ENCODE data around the gene FPGS.

The FPGS gene

GRCh38 chr9:127788337-127789011, 14.2 kb upstream of the FPGS start:
- DNase-seq, result no peak

DNA sequence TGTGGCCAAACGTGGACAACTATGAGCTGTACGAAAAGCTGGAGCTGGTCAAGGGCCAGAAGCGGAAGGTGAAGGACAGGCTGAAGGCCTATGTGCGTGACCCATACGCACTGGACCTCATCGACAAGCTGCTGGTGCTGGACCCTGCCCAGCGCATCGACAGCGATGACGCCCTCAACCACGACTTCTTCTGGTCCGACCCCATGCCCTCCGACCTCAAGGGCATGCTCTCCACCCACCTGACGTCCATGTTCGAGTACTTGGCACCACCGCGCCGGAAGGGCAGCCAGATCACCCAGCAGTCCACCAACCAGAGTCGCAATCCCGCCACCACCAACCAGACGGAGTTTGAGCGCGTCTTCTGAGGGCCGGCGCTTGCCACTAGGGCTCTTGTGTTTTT, 13.5 kb upstream of the FPGS start:
- DNase-seq, result no peak

- DNase-seq, result no peak
These were observed 12.4 kb upstream of the FPGS start for GRCh38 chr9:127790094-127790855.

DNA sequence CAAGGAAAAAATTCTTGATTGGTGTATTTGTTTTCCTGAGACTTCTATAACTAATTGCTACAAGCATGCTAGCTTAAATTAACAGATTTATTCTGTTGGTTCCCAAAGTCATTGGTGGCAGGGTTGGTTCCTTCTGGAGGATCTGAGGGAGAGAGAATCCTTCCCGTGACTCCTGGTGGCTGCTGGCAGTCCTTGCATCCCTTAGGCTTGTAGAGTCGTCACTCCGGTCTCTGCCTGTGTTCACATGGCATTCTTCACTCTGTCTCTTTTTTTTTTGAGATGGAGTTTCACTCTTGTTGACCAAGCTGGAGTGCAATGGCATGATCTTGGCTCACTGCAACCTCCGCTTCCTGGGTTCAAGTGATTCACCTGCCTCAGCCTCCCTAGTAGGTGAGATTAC, 11.6 kb upstream of the FPGS start:
- no peak for DNase-seq

GRCh38 chr9:127792417-127793031, 10.2 kb upstream of the FPGS start:
- DNase-seq, result no peak

DNA sequence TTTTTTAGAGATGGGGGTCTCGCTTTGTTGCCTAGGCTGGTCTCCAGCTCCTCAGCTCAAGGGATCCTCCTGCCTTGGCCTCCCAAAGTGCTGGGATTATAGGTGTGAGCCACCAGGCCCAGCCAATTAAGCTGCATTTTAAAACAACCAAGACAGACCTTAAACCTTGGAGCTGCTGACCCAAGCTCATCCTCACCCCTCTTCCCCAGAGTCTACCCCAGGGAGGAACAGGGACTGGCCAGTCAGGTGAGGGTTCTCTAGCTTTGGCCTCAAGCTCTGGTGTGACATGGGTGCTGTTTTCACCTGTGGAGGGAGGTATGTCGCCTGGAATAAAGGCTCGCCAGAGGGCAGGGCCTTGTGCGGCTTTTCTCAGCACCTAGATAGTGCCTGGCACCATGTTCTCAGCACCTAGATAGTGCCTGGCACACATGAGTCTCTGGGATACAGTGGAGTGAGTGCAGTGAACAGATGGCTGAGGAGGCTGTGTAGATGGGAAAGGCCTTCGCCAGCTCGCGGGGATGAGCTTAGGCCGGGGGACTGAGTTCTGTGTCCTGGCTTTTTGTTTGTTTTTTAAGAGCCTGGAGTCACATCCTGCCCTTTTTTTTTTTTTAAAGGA, 9.5 kb upstream of the FPGS start:
- DNase-seq, result no peak

DNA sequence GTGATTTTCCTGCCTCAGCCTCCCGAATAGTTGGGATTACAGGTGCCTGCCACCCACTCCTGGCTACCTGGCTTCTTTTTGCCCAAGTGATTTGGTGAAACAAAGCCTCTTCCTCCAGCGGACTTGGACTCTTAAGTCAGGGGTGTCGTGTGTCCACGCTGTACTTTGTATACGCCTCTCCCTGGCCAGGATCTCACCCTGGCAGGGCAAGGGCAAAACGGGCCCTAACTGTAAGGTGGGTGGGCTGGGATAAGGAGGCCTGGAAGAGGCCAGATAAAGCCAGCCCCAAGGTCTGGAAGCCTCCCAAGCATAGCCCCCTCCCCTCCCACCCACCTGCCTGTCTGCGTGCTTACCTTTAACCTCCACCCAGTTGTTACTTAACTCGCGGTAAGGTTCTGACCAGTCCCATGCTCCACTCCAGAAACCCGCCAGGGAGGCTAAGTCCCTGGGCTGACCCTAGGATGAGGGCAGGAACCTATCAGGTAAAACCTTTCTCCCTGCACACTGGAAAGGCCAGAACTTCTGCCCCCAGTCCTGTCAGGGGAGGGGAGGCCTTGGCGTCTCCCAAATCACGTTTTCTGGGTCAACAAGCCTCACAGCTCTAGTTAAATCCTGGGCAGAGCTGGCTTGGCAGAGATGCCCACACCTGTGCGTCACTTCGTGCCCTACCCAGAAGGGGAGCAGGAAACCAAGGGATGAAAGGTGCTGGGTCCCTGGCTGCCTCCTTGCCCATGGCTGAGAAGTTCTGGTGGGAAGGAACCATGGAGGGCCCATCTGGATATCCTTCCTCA, 8.5 kb upstream of the FPGS start:
- DNase-seq, result no peak

- peak; percentile 49 to 72 for DNase-seq
These were observed 6.4 kb upstream of the FPGS start for GRCh38 chr9:127796225-127796813.

GRCh38 chr9:127796852-127797370, 5.8 kb upstream of the FPGS start:
- no peak for DNase-seq

DNA sequence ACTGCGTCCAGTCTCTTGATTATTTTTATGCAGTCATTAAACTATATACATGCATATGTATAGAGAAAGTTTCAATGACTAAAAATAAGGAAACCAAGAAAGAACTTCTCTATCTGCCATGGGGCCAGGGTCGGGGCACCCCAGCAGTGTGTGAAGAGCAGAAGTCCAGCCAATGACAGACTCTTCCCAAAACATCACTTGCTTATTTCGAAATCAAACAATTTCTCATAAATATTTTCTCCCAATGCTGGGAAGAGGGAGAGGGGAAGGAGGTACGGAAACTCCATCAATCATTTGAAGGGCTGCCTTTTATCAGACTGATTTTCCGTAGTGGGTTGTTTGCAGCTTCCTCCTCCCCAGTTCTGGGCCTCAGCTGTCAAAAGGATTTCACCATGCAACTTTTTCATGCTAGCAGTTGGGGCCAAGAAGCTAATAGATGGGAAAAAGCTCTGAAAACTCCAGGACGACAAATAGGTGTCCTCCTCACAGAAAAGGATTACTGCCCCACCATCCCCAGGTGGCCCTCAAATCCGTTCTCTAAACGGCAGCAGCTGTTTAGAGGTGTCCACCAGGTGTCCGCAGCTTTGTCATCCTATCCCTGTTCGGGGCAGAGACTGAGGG, 617 bp upstream of the FPGS start:
- no peak for DNase-seq

DNA sequence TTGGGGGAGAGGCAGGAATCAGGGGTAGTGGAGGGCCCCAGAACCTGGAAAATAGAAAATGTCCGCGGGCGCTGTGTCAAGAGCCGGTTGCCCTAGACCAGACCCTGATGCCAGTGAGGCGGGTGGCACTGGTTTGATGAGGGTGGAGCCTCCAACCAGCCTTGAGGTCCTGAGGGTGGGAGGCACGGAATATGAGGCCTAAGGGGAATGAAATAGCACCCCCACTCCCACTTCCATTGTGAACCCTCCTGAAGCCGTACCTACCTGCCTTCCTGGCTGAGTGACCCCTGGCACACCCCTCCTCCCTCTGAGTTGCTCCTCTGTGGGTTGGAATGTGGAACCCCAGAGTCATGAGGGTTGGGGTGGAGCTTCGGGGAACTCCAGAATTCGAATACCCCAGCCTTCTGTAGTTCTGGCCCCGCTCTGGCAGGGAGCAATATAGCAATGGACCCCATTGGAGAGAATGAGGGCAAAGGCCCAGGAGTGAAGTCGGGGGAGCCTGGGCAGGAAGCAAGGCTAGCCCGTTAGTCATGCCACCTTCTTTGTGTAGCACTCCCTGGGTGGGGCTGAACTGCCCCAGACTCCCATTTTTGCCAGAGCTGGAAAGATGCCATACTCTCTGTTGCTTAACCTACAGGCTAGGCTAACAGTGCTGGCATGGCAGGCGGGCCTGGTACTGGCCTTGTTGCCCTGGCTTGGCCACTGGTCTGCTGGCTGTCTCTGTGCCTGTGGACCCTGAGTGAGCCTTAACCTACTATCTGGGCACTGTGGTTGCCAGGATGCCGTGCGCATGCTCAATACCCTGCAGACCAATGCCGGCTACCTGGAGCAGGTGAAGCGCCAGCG, 1.0 kb downstream of the FPGS start:
- no peak for DNase-seq

GRCh38 chr9:127805620-127806019, 2.9 kb downstream of the FPGS start:
- peak; percentile 28 to 66 for DNase-seq

- no peak for DNase-seq
These were observed 4.2 kb downstream of the FPGS start for GRCh38 chr9:127806871-127807270.

DNA sequence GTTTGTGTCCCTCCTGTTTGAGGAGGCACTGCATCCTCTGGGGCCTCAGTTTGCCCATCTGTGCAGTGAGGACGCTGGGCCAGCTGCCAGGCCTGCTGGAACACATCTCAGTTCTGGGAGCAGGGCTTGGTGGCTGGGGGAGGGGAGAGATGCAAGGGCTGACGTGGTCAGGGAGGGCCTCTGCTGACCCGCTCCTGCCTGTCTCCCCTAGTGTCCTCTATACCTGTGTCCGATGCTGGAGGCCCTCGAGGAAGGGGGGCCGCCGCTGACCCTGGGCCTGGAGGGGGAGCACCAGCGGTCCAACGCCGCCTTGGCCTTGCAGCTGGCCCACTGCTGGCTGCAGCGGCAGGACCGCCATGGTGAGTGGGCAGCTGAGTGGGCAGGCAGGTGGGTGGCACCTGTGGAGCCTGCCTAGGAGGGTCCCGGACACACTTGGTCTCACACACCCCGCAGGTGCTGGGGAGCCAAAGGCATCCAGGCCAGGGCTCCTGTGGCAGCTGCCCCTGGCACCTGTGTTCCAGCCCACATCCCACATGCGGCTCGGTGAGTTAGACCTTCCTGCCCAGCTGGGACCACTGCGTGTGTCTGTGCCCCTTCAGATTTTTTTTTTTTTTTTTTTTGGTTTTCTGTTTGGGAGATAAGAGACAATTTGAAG, 5.8 kb downstream of the FPGS start:
- no peak for DNase-seq

GRCh38 chr9:127809002-127809539, 6.4 kb downstream of the FPGS start:
- DNase-seq, result no peak

DNA sequence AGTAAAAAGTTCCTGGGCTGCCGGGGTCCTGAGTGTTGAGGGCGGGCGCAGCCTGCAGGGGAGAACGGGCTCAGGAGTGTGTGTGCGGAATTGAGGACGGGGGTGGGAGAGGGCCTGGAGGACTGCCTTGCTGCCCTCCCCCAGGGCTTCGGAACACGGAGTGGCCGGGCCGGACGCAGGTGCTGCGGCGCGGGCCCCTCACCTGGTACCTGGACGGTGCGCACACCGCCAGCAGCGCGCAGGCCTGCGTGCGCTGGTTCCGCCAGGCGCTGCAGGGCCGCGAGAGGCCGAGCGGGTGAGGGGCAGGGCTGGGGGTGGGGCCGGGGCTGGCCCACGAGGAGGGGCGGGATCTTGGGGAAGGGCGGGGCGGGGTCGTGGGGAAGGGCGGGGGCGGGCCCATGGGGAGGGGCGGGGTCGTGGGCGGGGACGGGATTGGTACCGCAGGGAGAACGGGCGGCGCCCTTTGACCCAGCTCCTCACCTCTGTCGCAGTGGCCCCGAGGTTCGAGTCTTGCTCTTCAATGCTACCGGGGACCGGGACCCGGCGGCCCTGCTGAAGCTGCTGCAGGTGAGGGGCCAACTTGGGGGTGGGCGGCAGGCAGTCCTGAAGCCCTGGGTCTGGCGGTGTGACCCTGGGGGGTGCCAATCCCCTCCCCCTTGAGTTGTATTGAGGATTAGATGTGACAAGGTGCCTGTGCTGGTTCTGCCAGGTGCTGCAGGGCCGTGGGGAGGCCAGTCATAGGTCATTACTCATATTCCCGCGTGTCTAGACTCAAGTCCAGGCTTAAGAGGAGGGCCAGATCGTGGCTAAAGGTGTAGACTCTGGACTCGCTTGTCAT, 7.1 kb downstream of the FPGS start:
- DNase-seq, result no peak

DNA sequence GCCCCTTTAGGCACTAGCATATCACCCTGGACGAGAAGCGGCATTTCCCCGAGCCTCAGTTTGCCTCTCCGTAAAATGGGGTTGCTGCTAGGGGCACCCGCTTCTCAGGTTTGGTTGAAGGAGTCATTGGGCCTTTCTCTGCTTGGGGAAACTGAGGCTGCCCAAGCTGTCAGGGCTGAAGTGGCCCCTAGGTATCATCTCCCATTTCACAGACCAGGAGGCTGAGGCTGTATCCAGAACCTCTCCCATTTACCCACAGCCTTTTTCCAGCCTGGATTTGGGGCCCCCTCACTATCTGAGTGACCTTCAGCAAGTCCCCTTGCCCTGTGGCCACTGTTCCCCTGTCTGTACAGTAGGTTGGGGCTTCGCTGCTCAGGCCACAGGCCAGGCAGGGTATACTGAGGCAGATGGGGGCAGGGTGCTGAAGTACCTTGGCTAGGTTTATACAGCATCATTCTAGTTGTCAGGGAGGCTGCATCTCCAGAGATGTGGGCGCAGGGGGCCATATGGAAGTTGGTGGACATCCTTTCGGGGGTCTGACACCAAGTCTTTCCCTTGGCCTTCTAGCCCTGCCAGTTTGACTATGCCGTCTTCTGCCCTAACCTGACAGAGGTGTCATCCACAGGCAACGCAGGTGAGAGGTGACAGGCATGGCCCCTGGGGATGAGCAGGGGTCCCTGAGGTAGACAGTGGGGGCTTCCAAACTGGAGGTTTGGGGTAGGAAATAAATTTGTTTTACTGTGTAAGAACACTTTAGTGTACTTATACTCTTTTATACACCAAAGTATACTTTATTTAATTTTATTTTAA, 7.9 kb downstream of the FPGS start:
- no peak for DNase-seq

DNA sequence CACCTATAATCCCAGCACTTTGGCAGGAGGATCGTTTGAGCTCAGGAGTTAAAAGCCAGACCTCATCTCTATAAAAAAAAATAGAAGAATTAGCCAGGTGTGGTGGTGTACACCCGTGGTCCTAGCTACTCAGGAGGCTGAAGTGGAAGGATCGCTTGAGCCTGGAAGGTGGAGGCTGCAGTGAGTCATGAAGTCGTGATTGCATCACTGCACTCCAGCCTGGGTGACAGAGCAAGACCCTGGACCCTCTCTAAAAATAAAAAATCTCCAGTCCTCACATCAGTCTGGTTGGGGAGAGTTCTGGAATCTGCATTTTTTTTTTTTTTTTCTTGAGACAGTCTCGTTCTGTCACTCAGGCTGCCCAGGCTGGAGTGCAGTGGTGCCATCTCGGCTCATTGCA, 9.3 kb downstream of the FPGS start:
- DNase-seq, result no peak

Data from SHP77 (cell line).